SK-N-SH (cell line): ENCODE measurements around the gene TUBB6. TPM values are rescaled to one million over a fixed set of nuclear protein-coding genes. Genes with fewer than 3 reads are reported as not detected.
A peak's percentile ranks its signal among the peaks of the same experiment; 100 is the strongest.

Source experiments
- CTCF ChIA-PET: fragments of 300-600, 350-600 bp; formaldehyde crosslinking; extraction: SDS; loops from one replicate; lab custom pipeline; 2021; lab: Yijun Ruan, JAX
- POLR2A ChIA-PET: fragments of 350-600 bp; sonication (Branson Sonifier 250); formaldehyde crosslinking; extraction: SDS; loops from one replicate; lab custom pipeline; 2020; ENCODE audit warnings: antibody characterized with exemption, inconsistent platforms; lab: Yijun Ruan, JAX
- DNase-seq: peaks from one replicate; pipeline ENCODE4 v3.0.0; 2012
- H2AFZ ChIP-seq: fragments of 200-600 bp; sonication (generic); 2 replicates; pipeline ENCODE4 v1.8.1; 2016; ENCODE audit warnings: antibody characterized with exemption, mild to moderate bottlenecking, low read depth
- H3F3A ChIP-seq: fragments of 200-600 bp; sonication (generic); replicated peaks from 2 replicates; pipeline ENCODE3; 2016; ENCODE audit warnings: antibody characterized with exemption, mild to moderate bottlenecking; ENCODE audit not compliant: insufficient read depth
- H3K27ac ChIP-seq, 2 experiments: fragments of 200-500 bp in 1 of 2; fragments of 200-600 bp in 1 of 2; sonication (Bioruptor generic) in 1 of 2; sonication (generic), shearing (Covaris generic) in 1 of 2; 2 replicates each; pipeline versions ENCODE4 v1.5.1 to v1.6.1; 2014 to 2016; ENCODE audit warnings: low read depth in 2 of 2, inconsistent platforms in 1 of 2, low read length in 1 of 2, mild to moderate bottlenecking in 1 of 2, mixed read lengths in 1 of 2
- H3K27me3 ChIP-seq: fragments of 200-600 bp; sonication (generic), shearing (Covaris generic); 2 replicates; pipeline ENCODE4 v1.6.1; 2016; ENCODE audit warnings: mixed run types; ENCODE audit not compliant: insufficient read depth
- H3K36me3 ChIP-seq, 2 experiments: fragments of 200-500 bp in 1 of 2; fragments of 200-600 bp in 1 of 2; sonication (Bioruptor generic) in 1 of 2; sonication (generic) in 1 of 2; replicated peaks in 1 of 2; 2 replicates each; pipeline versions ENCODE3 to v1.5.1; 2014 to 2016; ENCODE audit warnings: low read length in 1 of 2, mild to moderate bottlenecking in 1 of 2; ENCODE audit not compliant: insufficient read depth in 2 of 2, control insufficient read depth in 1 of 2
- H3K4me1 ChIP-seq, 2 experiments: fragments of 200-500 bp in 1 of 2; fragments of 200-600 bp in 1 of 2; sonication (Bioruptor generic) in 1 of 2; sonication (generic), shearing (Covaris generic) in 1 of 2; 2 replicates each; pipeline versions ENCODE4 v1.5.1 to v1.6.1; 2014 to 2016; ENCODE audit warnings: low read depth in 1 of 2, low read length in 1 of 2, mixed run types in 1 of 2; ENCODE audit not compliant: insufficient read depth in 2 of 2, control insufficient read depth in 1 of 2
- H3K4me2 ChIP-seq: fragments of 200-600 bp; sonication (generic), shearing (Covaris generic); 2 replicates; pipeline ENCODE4 v1.6.1; 2017; ENCODE audit warnings: mixed run types
- H3K4me3 ChIP-seq, 2 experiments: fragments of 200-500 bp in 1 of 2; fragments of 200-600 bp in 1 of 2; sonication (Bioruptor generic) in 1 of 2; sonication (generic), shearing (Covaris generic) in 1 of 2; 2 replicates each; pipeline versions ENCODE4 v1.5.1 to v1.8.1; 2014 to 2016; ENCODE audit warnings: low read depth in 2 of 2, inconsistent platforms in 1 of 2, low read length in 1 of 2, mild to moderate bottlenecking in 1 of 2, mixed read lengths in 1 of 2, moderate library complexity in 1 of 2
- H3K79me2 ChIP-seq: fragments of 200-600 bp; sonication (generic); 2 replicates; pipeline ENCODE4 v1.8.1; 2017; ENCODE audit warnings: mild to moderate bottlenecking; ENCODE audit not compliant: insufficient read depth
- H3K9ac ChIP-seq: fragments of 200-600 bp; sonication (generic); 2 replicates; pipeline ENCODE4 v1.6.1; 2017; ENCODE audit warnings: mixed run types
- H3K9me2 ChIP-seq: fragments of 200-600 bp; sonication (generic); 2 replicates; pipeline ENCODE4 v1.6.1; 2017; ENCODE audit warnings: mixed run types
- H3K9me3 ChIP-seq: fragments of 200-600 bp; sonication (generic); 2 replicates; pipeline ENCODE4 v1.6.1; 2017; ENCODE audit warnings: mixed run types, mild to moderate bottlenecking, moderate library complexity
- H4K20me1 ChIP-seq: fragments of 200-600 bp; sonication (generic); 2 replicates; pipeline ENCODE4 v1.6.1; 2017; ENCODE audit warnings: mild to moderate bottlenecking, mixed run types; ENCODE audit not compliant: insufficient read depth
- CHD2 ChIP-seq: fragments of 150-350 bp; IDR thresholded peaks from 2 replicates; pipeline ENCODE4 v1.6.1; 2018; ENCODE audit warnings: low read length; ENCODE audit not compliant: partially characterized antibody
- EZH2phosphoT487 ChIP-seq: fragments of 200-600 bp; sonication (generic); IDR thresholded peaks from 2 replicates; pipeline ENCODE4 v1.6.1; 2017; ENCODE audit warnings: low read depth, mixed run types, mild to moderate bottlenecking, antibody characterized with exemption, moderate library complexity, borderline replicate concordance
- FOSL2 ChIP-seq: IDR thresholded peaks from 2 replicates; pipeline ENCODE4 v1.4.0; 2012; ENCODE audit warnings: low read depth, mild to moderate bottlenecking, moderate library complexity, borderline replicate concordance
- FOXJ3 ChIP-seq: sonication (generic); formaldehyde crosslinking; IDR thresholded peaks from 2 replicates; pipeline ENCODE4 v1.5.1; 2020; ENCODE audit warnings: mild to moderate bottlenecking, missing genetic modification reagents
- GATA2 ChIP-seq: sonication (generic); formaldehyde crosslinking; IDR thresholded peaks from 2 replicates; pipeline ENCODE4 v1.5.0; 2020; ENCODE audit warnings: mild to moderate bottlenecking, missing genetic modification reagents
- MEF2A ChIP-seq: IDR thresholded peaks from 2 replicates; pipeline ENCODE4 v1.4.0; 2012; ENCODE audit warnings: low read depth, borderline replicate concordance
- NFIC ChIP-seq: IDR thresholded peaks from 2 replicates; pipeline ENCODE4 v1.4.0; 2012; ENCODE audit warnings: borderline replicate concordance
- RAD21 ChIP-seq: IDR thresholded peaks from 2 replicates; pipeline ENCODE4 v1.6.1; 2012; ENCODE audit warnings: mild to moderate bottlenecking, low read length
- RCOR1 ChIP-seq: fragments of 150-350 bp; IDR thresholded peaks from 2 replicates; pipeline ENCODE4 v1.6.1; 2017; ENCODE audit warnings: antibody characterized with exemption, low read length
- RXRA ChIP-seq: IDR thresholded peaks from 2 replicates; pipeline ENCODE4 v1.4.0; 2012; ENCODE audit warnings: low read depth, mild to moderate bottlenecking, borderline replicate concordance
- TCF12 ChIP-seq: IDR thresholded peaks from 2 replicates; pipeline ENCODE4 v1.4.0; 2012
- WGBS: methylation state at CpG from one replicate; pipeline ENCODE4 v1.1.6; 2017; ENCODE audit warnings: low lambda C conversion rate; 5-methylcytosine and 5-hydroxymethylcytosine counted together
- polyA plus RNA-seq, 3 experiments: library from polyadenylated mRNA; depleted of rRNA; stranded (reverse); fragments of >200 nt; gene quantifications; 2 replicates each; pipeline ENCODE4 v1.2.3, GENCODE V29; 2012
- TF ChIP-seq, protein P1 (sequence below): IDR thresholded peaks from 2 replicates; pipeline ENCODE4 v1.4.0; 2012; ENCODE audit warnings: low read depth
- TF ChIP-seq, protein P2 (sequence below): IDR thresholded peaks from 2 replicates; pipeline ENCODE4 v1.6.1; 2012; ENCODE audit warnings: mild to moderate bottlenecking, low read depth, low read length, moderate library complexity

TUBB6 gene
- polyA plus RNA-seq, 1 of the 3 experiments (the other 2 are of a cell fraction): 387 TPM

DNA sequence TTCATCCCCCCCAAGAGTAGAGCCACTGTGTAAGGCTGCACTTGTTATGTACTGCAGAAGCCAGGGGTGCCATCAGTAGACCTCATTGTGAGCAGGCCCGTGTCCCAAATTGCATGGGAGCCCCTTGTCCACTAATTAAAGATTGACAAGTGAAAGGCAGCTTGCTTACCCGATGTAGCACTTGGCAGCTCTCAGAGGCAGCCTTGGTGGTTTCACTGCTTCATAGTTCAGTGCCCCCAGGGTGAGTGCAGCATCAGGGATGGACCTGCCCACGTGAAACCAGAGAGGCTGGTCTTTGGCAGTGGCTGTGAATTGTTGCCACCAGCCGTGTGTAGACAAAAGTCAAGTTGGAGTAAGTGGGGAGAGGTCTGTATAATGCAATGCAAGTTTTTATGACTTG, 13.3 kb downstream of the TUBB6 start:
- CTCF ChIA-PET: no interaction called here
- H2AFZ ChIP-seq: no peak overlapping the region
- H3K9me3 ChIP-seq: no peaks in the 10 kb centered on the region
- H4K20me1 ChIP-seq: peaks cover 70% of the 10 kb centered on the region
- WGBS: 65% methylated on average over 3 of the region's 4 CpGs
- no peak overlapping the region for H3K4me2 ChIP-seq
- H3K36me3 ChIP-seq: peaks cover 43 to 55% of the 10 kb centered on the region in 2 experiments
- TF ChIP-seq EZH2phosphoT487 (no peak), CHD2 (no peak), RCOR1 (no peak), RAD21 (no peak)
- TF ChIP-seq, protein P1, sequence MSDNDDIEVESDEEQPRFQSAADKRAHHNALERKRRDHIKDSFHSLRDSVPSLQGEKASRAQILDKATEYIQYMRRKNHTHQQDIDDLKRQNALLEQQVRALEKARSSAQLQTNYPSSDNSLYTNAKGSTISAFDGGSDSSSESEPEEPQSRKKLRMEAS: no peak
- no peak for DNase-seq
- H3K27me3 ChIP-seq: no peaks in the 10 kb centered on the region
- no peak overlapping the region for H3K4me3 ChIP-seq
- no peaks in the 10 kb centered on the region for H3K4me1 ChIP-seq
- POLR2A ChIA-PET: no interaction called here
- peaks cover 89% of the 10 kb centered on the region for H3K79me2 ChIP-seq
- H3K27ac ChIP-seq: 0 out of 4 replicates have a peak overlapping the region, but pooled peaks of 1 of the 2 experiments have one; percentile 7
- no peak overlapping the region for H3K9ac ChIP-seq
- no peaks in the 10 kb centered on the region for H3K9me2 ChIP-seq
- H3F3A ChIP-seq: peaks cover 42% of the 10 kb centered on the region

DNA sequence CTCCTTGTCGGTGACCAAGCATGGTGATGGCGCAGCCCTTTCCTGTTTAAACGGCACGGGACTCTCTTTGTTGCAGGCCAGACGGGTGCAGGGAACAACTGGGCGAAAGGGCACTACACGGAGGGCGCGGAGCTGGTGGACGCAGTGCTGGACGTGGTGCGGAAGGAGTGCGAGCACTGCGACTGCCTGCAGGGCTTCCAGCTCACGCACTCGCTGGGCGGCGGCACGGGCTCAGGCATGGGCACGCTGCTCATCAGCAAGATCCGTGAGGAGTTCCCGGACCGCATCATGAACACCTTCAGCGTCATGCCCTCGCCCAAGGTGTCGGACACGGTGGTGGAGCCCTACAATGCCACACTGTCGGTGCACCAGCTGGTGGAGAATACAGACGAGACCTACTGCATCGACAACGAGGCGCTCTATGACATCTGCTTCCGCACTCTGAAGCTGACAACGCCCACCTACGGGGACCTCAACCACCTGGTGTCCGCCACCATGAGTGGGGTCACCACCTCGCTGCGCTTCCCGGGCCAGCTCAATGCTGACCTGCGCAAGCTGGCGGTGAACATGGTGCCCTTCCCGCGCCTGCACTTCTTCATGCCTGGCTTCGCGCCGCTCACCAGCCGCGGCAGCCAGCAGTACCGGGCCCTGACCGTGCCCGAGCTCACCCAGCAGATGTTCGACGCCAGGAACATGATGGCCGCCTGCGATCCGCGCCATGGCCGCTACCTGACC, 17.1 kb downstream of the TUBB6 start:
- H3K36me3 ChIP-seq: peaks cover 60 to 72% of the 10 kb centered on the region in 2 experiments
- no peaks in the 10 kb centered on the region for H3K9me3 ChIP-seq
- peaks cover 61% of the 10 kb centered on the region for H3K79me2 ChIP-seq
- H3K4me2 ChIP-seq: no peak overlapping the region
- no peak overlapping the region for H2AFZ ChIP-seq
- H3K9ac ChIP-seq: no peak overlapping the region
- H4K20me1 ChIP-seq: peaks cover 67% of the 10 kb centered on the region
- H3K27me3 ChIP-seq: no peaks in the 10 kb centered on the region
- peaks cover 64% of the 10 kb centered on the region for H3F3A ChIP-seq
- ChIA-PET POLR2A (no interaction called here), CTCF (no interaction called here)
- H3K4me3 ChIP-seq: no peak overlapping the region
- no peak for DNase-seq
- H3K4me1 ChIP-seq: peaks cover 0 to 17% of the 10 kb centered on the region in 2 experiments; a peak in 1 of 4 replicates
- no peak for TF ChIP-seq FOXJ3 (CRISPR knock-in tag)
- no peak for TF ChIP-seq MEF2A
- TF ChIP-seq, protein P2, sequence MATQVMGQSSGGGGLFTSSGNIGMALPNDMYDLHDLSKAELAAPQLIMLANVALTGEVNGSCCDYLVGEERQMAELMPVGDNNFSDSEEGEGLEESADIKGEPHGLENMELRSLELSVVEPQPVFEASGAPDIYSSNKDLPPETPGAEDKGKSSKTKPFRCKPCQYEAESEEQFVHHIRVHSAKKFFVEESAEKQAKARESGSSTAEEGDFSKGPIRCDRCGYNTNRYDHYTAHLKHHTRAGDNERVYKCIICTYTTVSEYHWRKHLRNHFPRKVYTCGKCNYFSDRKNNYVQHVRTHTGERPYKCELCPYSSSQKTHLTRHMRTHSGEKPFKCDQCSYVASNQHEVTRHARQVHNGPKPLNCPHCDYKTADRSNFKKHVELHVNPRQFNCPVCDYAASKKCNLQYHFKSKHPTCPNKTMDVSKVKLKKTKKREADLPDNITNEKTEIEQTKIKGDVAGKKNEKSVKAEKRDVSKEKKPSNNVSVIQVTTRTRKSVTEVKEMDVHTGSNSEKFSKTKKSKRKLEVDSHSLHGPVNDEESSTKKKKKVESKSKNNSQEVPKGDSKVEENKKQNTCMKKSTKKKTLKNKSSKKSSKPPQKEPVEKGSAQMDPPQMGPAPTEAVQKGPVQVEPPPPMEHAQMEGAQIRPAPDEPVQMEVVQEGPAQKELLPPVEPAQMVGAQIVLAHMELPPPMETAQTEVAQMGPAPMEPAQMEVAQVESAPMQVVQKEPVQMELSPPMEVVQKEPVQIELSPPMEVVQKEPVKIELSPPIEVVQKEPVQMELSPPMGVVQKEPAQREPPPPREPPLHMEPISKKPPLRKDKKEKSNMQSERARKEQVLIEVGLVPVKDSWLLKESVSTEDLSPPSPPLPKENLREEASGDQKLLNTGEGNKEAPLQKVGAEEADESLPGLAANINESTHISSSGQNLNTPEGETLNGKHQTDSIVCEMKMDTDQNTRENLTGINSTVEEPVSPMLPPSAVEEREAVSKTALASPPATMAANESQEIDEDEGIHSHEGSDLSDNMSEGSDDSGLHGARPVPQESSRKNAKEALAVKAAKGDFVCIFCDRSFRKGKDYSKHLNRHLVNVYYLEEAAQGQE: no peak
- no peak for TF ChIP-seq GATA2 (CRISPR knock-in tag)
- TF ChIP-seq RCOR1: no peak
- TF ChIP-seq FOSL2: no peak
- no peak for TF ChIP-seq NFIC
- no peak for TF ChIP-seq TCF12
- TF ChIP-seq RXRA: no peak
- H3K27ac ChIP-seq: no peak overlapping the region
- no peaks in the 10 kb centered on the region for H3K9me2 ChIP-seq
- 95% methylated on average over 31 of the region's 58 CpGs for WGBS
